B cell (primary cell): ENCODE measurements around the gene TOP2A. TPM values are rescaled to one million over a fixed set of nuclear protein-coding genes. Genes with fewer than 3 reads are reported as not detected.

ENCODE experiments used
- ATAC-seq: fragments of 200-7000 bp; cut with Tn5 transposase; one replicate; pipeline ENCODE4 v1.10.0; 2021; ENCODE audit warnings: low read depth, mild to moderate bottlenecking, moderate number of reproducible peaks, moderate library complexity
- CTCF ChIA-PET: fragments of 350-600 bp; sonication (Branson Sonifier 250); formaldehyde crosslinking; loops from one replicate; lab custom pipeline; 2021; ENCODE audit warnings: antibody characterized with exemption, inconsistent platforms; lab: Charles Lee
- POLR2A ChIA-PET: fragments of 350-600 bp; sonication (Branson Sonifier 250); formaldehyde crosslinking; loops from one replicate; lab custom pipeline; 2021; ENCODE audit warnings: antibody characterized with exemption; lab: Charles Lee
- DNase-seq: peaks from one replicate; pipeline ENCODE4 v3.0.0; 2013
- H2AFZ ChIP-seq: 2 replicates; pipeline ENCODE4 v1.6.1; 2012; ENCODE audit warnings: mild to moderate bottlenecking, low read depth, low read length; ENCODE audit not compliant: insufficient read depth, poor library complexity, severe bottlenecking
- H3K27ac ChIP-seq, 2 donors: 1 replicate in 1 of 2; 2 replicates in 1 of 2; pipeline ENCODE4 v1.5.1; 2012 to 2013; ENCODE audit warnings: low read length in 2 of 2, mild to moderate bottlenecking in 2 of 2, moderate library complexity in 1 of 2
- H3K27me3 ChIP-seq, 4 experiments: fragments of 200-600 bp in 1 of 4; sonication (generic) in 1 of 4; replicated peaks in 1 of 4; 1 replicate in 2 of 4; 2 replicates in 2 of 4; pipeline versions ENCODE4 v1.6.1 to v1.7.0; 2013 to 2016; ENCODE audit warnings: low read length in 3 of 4, mild to moderate bottlenecking in 2 of 4, mixed read lengths in 1 of 4, moderate library complexity in 1 of 4; ENCODE audit not compliant: insufficient read depth in 4 of 4, control insufficient read depth in 3 of 4; ENCODE audit errors: control extremely low read depth in 1 of 4
- H3K36me3 ChIP-seq, 2 experiments: replicated peaks in 1 of 2; 1 replicate in 1 of 2; 2 replicates in 1 of 2; pipeline versions ENCODE4 v1.6.1 to v1.7.1; 2013; ENCODE audit warnings: low read length in 1 of 2; ENCODE audit not compliant: insufficient read depth in 2 of 2, control insufficient read depth in 1 of 2; ENCODE audit errors: control extremely low read depth in 1 of 2, extremely low read depth in 1 of 2
- H3K4me1 ChIP-seq, 2 donors: fragments of 200-600 bp in 1 of 2; sonication (generic) in 1 of 2; 1 replicate in 1 of 2; 2 replicates in 1 of 2; pipeline versions ENCODE4 v1.5.1 to v1.6.1; 2013 to 2017; ENCODE audit warnings: low read length in 2 of 2; ENCODE audit not compliant: control insufficient read depth in 2 of 2, insufficient read depth in 2 of 2
- H3K4me2 ChIP-seq: replicated peaks from 2 replicates; pipeline ENCODE3; 2012; ENCODE audit warnings: mild to moderate bottlenecking, low read depth, low read length; ENCODE audit not compliant: poor library complexity, severe bottlenecking
- H3K4me3 ChIP-seq, 5 experiments: fragments of 200-600 bp in 1 of 5; sonication (generic) in 1 of 5; 1 replicate in 3 of 5; 2 replicates in 2 of 5; pipeline versions ENCODE4 v1.5.1 to v1.7.0; 2011 to 2016; ENCODE audit warnings: low read length in 4 of 5, mild to moderate bottlenecking in 4 of 5, low read depth in 2 of 5, control low read depth in 1 of 5, moderate library complexity in 1 of 5; ENCODE audit not compliant: insufficient read depth in 1 of 5; ENCODE audit errors: control extremely low read depth in 1 of 5, extremely low read depth in 1 of 5
- H3K79me2 ChIP-seq: fragments of 200-600 bp; sonication (generic); one replicate; pipeline ENCODE4 v1.6.0; 2016; ENCODE audit warnings: low read length; ENCODE audit not compliant: control insufficient read depth, insufficient read depth
- H3K9ac ChIP-seq: fragments of 200-600 bp; sonication (generic); 2 replicates; pipeline ENCODE4 v1.6.1; 2017; ENCODE audit warnings: mild to moderate bottlenecking, low read length, moderate library complexity
- H3K9me3 ChIP-seq, 3 donors: one replicate each; pipeline versions ENCODE4 v1.6.1 to v1.7.1; 2013; ENCODE audit warnings: low read length in 2 of 3; ENCODE audit not compliant: control insufficient read depth in 2 of 3, insufficient read depth in 1 of 3; ENCODE audit errors: control extremely low read depth in 1 of 3
- H4K20me1 ChIP-seq: 2 replicates; pipeline ENCODE4 v1.6.0; 2012; ENCODE audit warnings: mild to moderate bottlenecking, low read length; ENCODE audit not compliant: insufficient read depth, control insufficient read depth, poor library complexity, severe bottlenecking
- H3K27ac Mint-ChIP-seq: one replicate; pipeline ENCODE4 v1.8.0; 2021; ENCODE audit warnings: mixed read lengths
- H3K27me3 Mint-ChIP-seq: one replicate; pipeline ENCODE4 v1.8.0; 2021; ENCODE audit warnings: mixed read lengths
- H3K4me1 Mint-ChIP-seq: one replicate; pipeline ENCODE4 v1.8.0; 2021; ENCODE audit warnings: mixed read lengths
- H3K4me3 Mint-ChIP-seq: one replicate; pipeline ENCODE4 v1.8.0; 2021; ENCODE audit warnings: mixed read lengths
- H3K9me3 Mint-ChIP-seq: one replicate; pipeline ENCODE4 v1.8.0; 2022; ENCODE audit warnings: mixed read lengths; ENCODE audit not compliant: insufficient read depth
- EZH2 ChIP-seq: IDR thresholded peaks from 2 replicates; pipeline ENCODE4 v1.6.1; 2012; ENCODE audit warnings: borderline replicate concordance, low read depth, mild to moderate bottlenecking, moderate library complexity, low read length; ENCODE audit not compliant: insufficient read depth, poor library complexity, severe bottlenecking
- WGBS: methylation state at CpG from one replicate; pipeline ENCODE4 v1.1.5; 2013; ENCODE audit warnings: missing lambda C conversion rate; ENCODE audit not compliant: insufficient coverage; 5-methylcytosine and 5-hydroxymethylcytosine counted together
- intact Hi-C: fragments of 100-400 bp; cut with micrococcal nuclease; formaldehyde crosslinking; loops from one replicate; pipeline ENCODE4 v1.10.0; 2022
- polyA plus RNA-seq: library from polyadenylated mRNA; depleted of rRNA; stranded (reverse); fragments of >200 nt; gene quantifications from 2 replicates; pipeline ENCODE4 v1.2.3, GENCODE V29; 2012
- total RNA-seq, 2 donors: library from RNA; stranded (reverse); fragments of 120-200 nt in 1 of 2; gene quantifications; 1 replicate in 1 of 2; 2 replicates in 1 of 2; pipeline versions ENCODE4 v1.2.3 to v1.2.4, GENCODE V29; 2013 to 2022
- TF ChIP-seq, protein P1 (sequence below): fragments of 200-600 bp; IDR thresholded peaks from one replicate; pipeline ENCODE4 v1.8.0; 2022; ENCODE audit warnings: antibody characterized with exemption, mild to moderate bottlenecking

Gene TOP2A
- total and polyA plus RNA-seq, 2 donors (not counting 1 experiment from before 2014, with no cell fraction given), result 0.36 to 3.1 TPM

DNA sequence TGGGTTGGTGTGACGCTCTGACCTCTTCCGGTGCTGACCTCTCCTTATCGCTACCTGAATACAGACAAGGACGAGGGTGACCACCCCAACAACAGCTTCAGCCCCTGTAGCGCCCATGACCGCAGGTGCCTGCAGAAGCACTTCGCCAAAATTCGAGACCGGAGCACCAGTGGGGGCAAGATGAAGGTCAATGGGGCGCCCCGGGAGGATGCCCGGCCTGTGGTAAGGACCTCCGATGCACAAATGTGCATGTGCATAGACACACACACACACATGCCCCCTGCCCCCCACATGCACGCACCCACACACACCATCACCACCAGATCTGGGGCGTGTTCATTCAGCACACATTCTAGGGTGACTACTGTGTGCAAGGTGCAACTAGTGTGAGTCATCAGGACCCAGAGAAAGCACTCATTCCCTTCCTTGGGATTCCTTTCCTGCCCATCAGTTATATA, 35.3 kb upstream of the TOP2A start:
- Mint-ChIP-seq H3K27ac (no peak overlapping the region), H3K27me3 (no peaks in the 10 kb centered on the region), H3K4me3 (no peak overlapping the region), H3K9me3 (no peaks in the 10 kb centered on the region), H3K4me1 (peaks cover 7% of the 10 kb centered on the region)
- H3K27ac ChIP-seq, result no peak overlapping the region
- no peak overlapping the region for H3K4me2 ChIP-seq
- DNase-seq, result no peak
- no peaks in the 10 kb centered on the region for H3K9me3 ChIP-seq
- no peak overlapping the region for H3K9ac ChIP-seq
- peaks cover 10% of the 10 kb centered on the region for H3K79me2 ChIP-seq
- no peak for TF ChIP-seq EZH2
- TF ChIP-seq, protein P1, sequence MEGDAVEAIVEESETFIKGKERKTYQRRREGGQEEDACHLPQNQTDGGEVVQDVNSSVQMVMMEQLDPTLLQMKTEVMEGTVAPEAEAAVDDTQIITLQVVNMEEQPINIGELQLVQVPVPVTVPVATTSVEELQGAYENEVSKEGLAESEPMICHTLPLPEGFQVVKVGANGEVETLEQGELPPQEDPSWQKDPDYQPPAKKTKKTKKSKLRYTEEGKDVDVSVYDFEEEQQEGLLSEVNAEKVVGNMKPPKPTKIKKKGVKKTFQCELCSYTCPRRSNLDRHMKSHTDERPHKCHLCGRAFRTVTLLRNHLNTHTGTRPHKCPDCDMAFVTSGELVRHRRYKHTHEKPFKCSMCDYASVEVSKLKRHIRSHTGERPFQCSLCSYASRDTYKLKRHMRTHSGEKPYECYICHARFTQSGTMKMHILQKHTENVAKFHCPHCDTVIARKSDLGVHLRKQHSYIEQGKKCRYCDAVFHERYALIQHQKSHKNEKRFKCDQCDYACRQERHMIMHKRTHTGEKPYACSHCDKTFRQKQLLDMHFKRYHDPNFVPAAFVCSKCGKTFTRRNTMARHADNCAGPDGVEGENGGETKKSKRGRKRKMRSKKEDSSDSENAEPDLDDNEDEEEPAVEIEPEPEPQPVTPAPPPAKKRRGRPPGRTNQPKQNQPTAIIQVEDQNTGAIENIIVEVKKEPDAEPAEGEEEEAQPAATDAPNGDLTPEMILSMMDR, result no peak
- CTCF ChIA-PET, result interaction anchor here (4.5 kb wide), 1 partner anchor 15 kb away, joined by 15 read pairs; no protein-coding TSS in a partner anchor
- POLR2A ChIA-PET, result no interaction called here
- H3K4me1 ChIP-seq, result peaks cover 0 to 6% of the 10 kb centered on the region in 2 donors
- H3K27me3 ChIP-seq, result no peaks in the 10 kb centered on the region
- WGBS, result 98% methylated on average over 10 of the region's 15 CpGs
- no peak overlapping the region for H2AFZ ChIP-seq
- H3K36me3 ChIP-seq, result peaks cover 0 to 8% of the 10 kb centered on the region in 2 experiments
- ATAC-seq, result no peak
- intact Hi-C loops, result no loop called here
- H3K4me3 ChIP-seq, result no peak overlapping the region
- peaks cover 5% of the 10 kb centered on the region for H4K20me1 ChIP-seq

DNA sequence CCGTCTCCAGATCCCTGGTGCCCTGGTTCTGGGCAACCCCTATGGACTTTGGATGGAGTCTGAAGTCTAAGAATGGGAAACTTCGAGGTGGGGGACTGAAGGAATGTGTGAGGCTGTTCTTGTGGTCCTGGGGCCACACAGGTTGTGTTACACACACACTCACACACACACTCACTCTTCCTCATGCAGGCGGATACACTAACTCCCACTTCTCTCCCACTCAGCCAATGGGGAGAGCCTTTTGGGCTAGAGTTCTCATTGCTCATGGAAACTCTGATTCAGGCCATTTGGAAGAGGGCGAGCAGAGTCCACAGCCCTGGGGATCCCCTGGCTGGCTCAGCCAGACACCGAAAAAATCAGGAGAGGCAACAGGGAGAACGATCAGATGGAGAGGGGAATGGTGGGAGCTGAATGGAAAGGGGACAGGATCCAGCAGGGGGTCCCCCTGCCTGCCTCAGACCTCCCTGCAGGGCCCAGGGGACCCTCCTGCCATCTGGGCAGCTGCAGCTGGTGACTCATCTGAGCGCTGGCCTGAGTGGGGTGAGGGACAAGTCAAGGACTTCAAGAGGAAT, 34.6 kb upstream of the TOP2A start:
- TF ChIP-seq, protein P1, result no peak
- TF ChIP-seq EZH2, result no peak
- H3K9me3 Mint-ChIP-seq, result no peaks in the 10 kb centered on the region
- H3K4me3 ChIP-seq, result no peak overlapping the region
- intact Hi-C loops, result no loop called here
- H3K27me3 Mint-ChIP-seq, result no peaks in the 10 kb centered on the region
- H3K4me2 ChIP-seq, result no peak overlapping the region
- H3K79me2 ChIP-seq, result peaks cover 10% of the 10 kb centered on the region
- H3K27me3 ChIP-seq, result no peaks in the 10 kb centered on the region
- peaks cover 0 to 8% of the 10 kb centered on the region in 2 donors for H3K4me1 ChIP-seq
- H3K4me1 Mint-ChIP-seq, result peaks cover 12% of the 10 kb centered on the region
- no peak for ATAC-seq
- ChIA-PET POLR2A (interaction anchor here (0.5 kb wide), 1 partner anchor 87 kb away, joined by 12 read pairs; no protein-coding TSS in a partner anchor), CTCF (interaction anchor here (1.3 to 4.8 kb wide), 5 partner anchors 9 to 80 kb away, joined by 3 to 28 read pairs (median 4); partner anchors contain the start of gene IGFBP4)
- H3K36me3 ChIP-seq, result peaks cover 0 to 8% of the 10 kb centered on the region in 2 experiments
- no peak overlapping the region for H3K9ac ChIP-seq
- H3K4me3 Mint-ChIP-seq, result no peak overlapping the region
- peaks cover 5% of the 10 kb centered on the region for H4K20me1 ChIP-seq
- no peak overlapping the region for H3K27ac ChIP-seq
- no peak overlapping the region for H2AFZ ChIP-seq
- no peak for DNase-seq
- H3K9me3 ChIP-seq, result no peaks in the 10 kb centered on the region
- H3K27ac Mint-ChIP-seq, result no peak overlapping the region
- 81% methylated on average over 5 of the region's 7 CpGs for WGBS
